ENCODE measurements around the gene EFCAB6.
"Not testable (repeated sequence)": the region's sequence is repeated elsewhere in the genome, so short reads cannot be mapped to it uniquely, and the experiment has no call there.

Gene EFCAB6

GRCh38 chr22:43681731-43682360 is 130.3 kb downstream of the EFCAB6 start:
- Histone ChIP-seq H3K27me3 (replicated peaks; ENCODE audit: control insufficient read depth, insufficient read depth, low read length) (peaks cover 2% of the 10 kb centered on the region; the same call in 1 of the 2 replicates), H3K4me3 (replicated peaks; ENCODE audit: low read depth, low read length) (no peak overlapping the region), H3K36me3 (ENCODE audit: control insufficient read depth, insufficient read depth, low read length) (no peaks in the 10 kb centered on the region)
- DNase-seq (ENCODE audit: extremely low read depth, insufficient read length) = no peak
- no peak for TF ChIP-seq CTCF (IDR thresholded peaks at IDR 0.05; ENCODE audit: insufficient read depth, low read length, poor library complexity, severe bottlenecking)

- TF ChIP-seq CTCF (IDR thresholded peaks at IDR 0.05; ENCODE audit: insufficient read depth, low read length, poor library complexity, severe bottlenecking) = no peak
- Histone ChIP-seq H3K36me3 (ENCODE audit: control insufficient read depth, insufficient read depth, low read length) (no peaks in the 10 kb centered on the region), H3K27me3 (replicated peaks; ENCODE audit: control insufficient read depth, insufficient read depth, low read length) (no peaks in the 10 kb centered on the region), H3K4me3 (replicated peaks; ENCODE audit: low read depth, low read length) (no peak overlapping the region)
- no peak for DNase-seq (ENCODE audit: extremely low read depth, insufficient read length)
These were observed 141.6 kb downstream of the EFCAB6 start for GRCh38 chr22:43670513-43670912.

GRCh38 chr22:43669190-43669589 is 142.9 kb downstream of the EFCAB6 start:
- no peaks in the 10 kb centered on the region for H3K36me3 ChIP-seq (ENCODE audit: control insufficient read depth, insufficient read depth, low read length)
- no peaks in the 10 kb centered on the region for H3K27me3 ChIP-seq (replicated peaks; ENCODE audit: control insufficient read depth, insufficient read depth, low read length)
- DNase-seq (ENCODE audit: extremely low read depth, insufficient read length) = no peak
- no peak overlapping the region for H3K4me3 ChIP-seq (replicated peaks; ENCODE audit: low read depth, low read length)
- no peak for TF ChIP-seq CTCF (IDR thresholded peaks at IDR 0.05; ENCODE audit: insufficient read depth, low read length, poor library complexity, severe bottlenecking)

GRCh38 chr22:43667656-43668055 is 144.4 kb downstream of the EFCAB6 start:
- no peaks in the 10 kb centered on the region for H3K27me3 ChIP-seq (replicated peaks; ENCODE audit: control insufficient read depth, insufficient read depth, low read length)
- no peak overlapping the region for H3K4me3 ChIP-seq (replicated peaks; ENCODE audit: low read depth, low read length)
- TF ChIP-seq CTCF (IDR thresholded peaks at IDR 0.05; ENCODE audit: insufficient read depth, low read length, poor library complexity, severe bottlenecking) = no peak

GRCh38 chr22:43666457-43666856 is 145.6 kb downstream of the EFCAB6 start:
- no peak for TF ChIP-seq CTCF (IDR thresholded peaks at IDR 0.05; ENCODE audit: insufficient read depth, low read length, poor library complexity, severe bottlenecking)
- Histone ChIP-seq H3K4me3 (replicated peaks; ENCODE audit: low read depth, low read length) (no peak overlapping the region), H3K36me3 (ENCODE audit: control insufficient read depth, insufficient read depth, low read length) (no peaks in the 10 kb centered on the region), H3K27me3 (replicated peaks; ENCODE audit: control insufficient read depth, insufficient read depth, low read length) (no peaks in the 10 kb centered on the region)
- DNase-seq (ENCODE audit: extremely low read depth, insufficient read length) = no peak

More at GRCh38 chr22:43667656-43668055, 144.4 kb downstream of the EFCAB6 start:
- no peak for DNase-seq (ENCODE audit: extremely low read depth, insufficient read length)
- H3K36me3 ChIP-seq (ENCODE audit: control insufficient read depth, insufficient read depth, low read length) = no peaks in the 10 kb centered on the region

- no peaks in the 10 kb centered on the region for H3K27me3 ChIP-seq (replicated peaks; ENCODE audit: control insufficient read depth, insufficient read depth, low read length)
- no peak for TF ChIP-seq CTCF (IDR thresholded peaks at IDR 0.05; ENCODE audit: insufficient read depth, low read length, poor library complexity, severe bottlenecking)
- no peak overlapping the region for H3K4me3 ChIP-seq (replicated peaks; ENCODE audit: low read depth, low read length)
- H3K36me3 ChIP-seq (ENCODE audit: control insufficient read depth, insufficient read depth, low read length) = no peaks in the 10 kb centered on the region
- DNase-seq (ENCODE audit: extremely low read depth, insufficient read length) = no peak
These were observed 153.3 kb downstream of the EFCAB6 start for GRCh38 chr22:43658823-43659222.

- not testable (repeated sequence) for H3K36me3 ChIP-seq (ENCODE audit: control insufficient read depth, insufficient read depth, low read length); H3K27me3 ChIP-seq (replicated peaks; ENCODE audit: control insufficient read depth, insufficient read depth, low read length); DNase-seq (ENCODE audit: extremely low read depth, insufficient read length); H3K4me3 ChIP-seq (replicated peaks; ENCODE audit: low read depth, low read length)
These were observed 155.5 kb downstream of the EFCAB6 start for GRCh38 chr22:43656581-43656980.

All from GM06990 (cell line).